Measurements from ENCODE around the gene CCDC138. TPM values are rescaled to one million over a fixed set of nuclear protein-coding genes. Genes with fewer than 3 reads are reported as not detected.

CCDC138 gene
- total RNA-seq, 1 donor from 2014 or later = 4.5 TPM

GRCh38 chr2:108920686-108921085, 134.1 kb downstream of the CCDC138 start:
- Histone ChIP-seq H3K27ac (no peak overlapping the region), H3K4me1 (no peaks in the 10 kb centered on the region), H3K4me3 (no peak overlapping the region), H3K36me3 (no peaks in the 10 kb centered on the region), H3K9me3 (no peaks in the 10 kb centered on the region), H3K27me3 (ENCODE audit: low read depth) (no peaks in the 10 kb centered on the region)
- ATAC-seq (no peak), DNase-seq (no peak)
- intact Hi-C loops (cut with DNase I) = no loop called here
- TF ChIP-seq, protein P1, sequence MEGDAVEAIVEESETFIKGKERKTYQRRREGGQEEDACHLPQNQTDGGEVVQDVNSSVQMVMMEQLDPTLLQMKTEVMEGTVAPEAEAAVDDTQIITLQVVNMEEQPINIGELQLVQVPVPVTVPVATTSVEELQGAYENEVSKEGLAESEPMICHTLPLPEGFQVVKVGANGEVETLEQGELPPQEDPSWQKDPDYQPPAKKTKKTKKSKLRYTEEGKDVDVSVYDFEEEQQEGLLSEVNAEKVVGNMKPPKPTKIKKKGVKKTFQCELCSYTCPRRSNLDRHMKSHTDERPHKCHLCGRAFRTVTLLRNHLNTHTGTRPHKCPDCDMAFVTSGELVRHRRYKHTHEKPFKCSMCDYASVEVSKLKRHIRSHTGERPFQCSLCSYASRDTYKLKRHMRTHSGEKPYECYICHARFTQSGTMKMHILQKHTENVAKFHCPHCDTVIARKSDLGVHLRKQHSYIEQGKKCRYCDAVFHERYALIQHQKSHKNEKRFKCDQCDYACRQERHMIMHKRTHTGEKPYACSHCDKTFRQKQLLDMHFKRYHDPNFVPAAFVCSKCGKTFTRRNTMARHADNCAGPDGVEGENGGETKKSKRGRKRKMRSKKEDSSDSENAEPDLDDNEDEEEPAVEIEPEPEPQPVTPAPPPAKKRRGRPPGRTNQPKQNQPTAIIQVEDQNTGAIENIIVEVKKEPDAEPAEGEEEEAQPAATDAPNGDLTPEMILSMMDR (IDR thresholded peaks at IDR 0.05) = no peak

GRCh38 chr2:108921096-108922030, 134.8 kb downstream of the CCDC138 start:
- no peaks in the 10 kb centered on the region for H3K4me1 ChIP-seq
- no peaks in the 10 kb centered on the region for H3K9me3 ChIP-seq
- H3K4me3 ChIP-seq = no peak overlapping the region
- ATAC-seq (no peak), DNase-seq (no peak)
- H3K36me3 ChIP-seq = no peaks in the 10 kb centered on the region
- TF ChIP-seq, protein P1 (IDR thresholded peaks at IDR 0.05) = no peak
- no peak overlapping the region for H3K27ac ChIP-seq
- no peaks in the 10 kb centered on the region for H3K27me3 ChIP-seq (ENCODE audit: low read depth)
- intact Hi-C loops (cut with DNase I) = no loop called here

DNA sequence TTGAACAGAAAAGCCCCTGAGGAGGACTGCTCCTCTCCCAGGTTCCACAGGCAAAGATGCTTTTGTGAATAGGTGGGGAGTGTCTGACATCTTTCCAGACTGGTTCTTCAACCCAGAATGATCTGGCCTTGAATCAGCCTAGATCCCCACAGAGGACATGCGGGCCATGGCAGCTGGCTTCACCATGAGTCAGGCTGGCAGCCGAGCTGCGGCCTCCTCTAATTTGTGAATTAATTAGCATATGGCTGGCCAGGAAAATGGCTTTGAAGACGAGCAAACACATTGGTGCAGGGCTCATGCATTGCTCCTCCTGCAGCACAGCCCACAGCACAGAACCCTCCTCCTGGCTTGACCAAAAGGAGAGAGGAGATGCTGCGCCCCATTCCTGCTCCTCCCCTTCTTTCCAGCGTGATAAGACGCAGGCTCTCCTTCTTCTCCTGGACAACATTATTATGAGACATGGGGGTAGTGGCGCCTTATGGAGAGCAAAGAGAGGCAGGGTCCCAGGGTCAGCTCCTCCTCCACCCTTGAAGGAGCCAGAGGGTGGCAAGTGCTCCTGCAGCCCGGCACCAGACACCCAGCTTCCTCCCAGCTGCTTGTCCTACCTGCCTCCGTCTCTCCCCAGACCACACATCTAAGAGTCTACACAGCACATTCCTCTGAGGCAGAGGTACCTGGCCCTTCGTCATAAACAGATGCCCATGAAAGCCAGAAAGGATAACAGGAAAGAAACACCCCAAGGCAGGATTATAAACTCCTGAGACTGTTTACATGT, 135.8 kb downstream of the CCDC138 start:
- intact Hi-C loops (cut with DNase I) = no loop called here

GRCh38 chr2:108923019-108923700, 136.6 kb downstream of the CCDC138 start:
- Histone ChIP-seq H3K27me3 (ENCODE audit: low read depth) (no peaks in the 10 kb centered on the region), H3K4me1 (no peaks in the 10 kb centered on the region), H3K4me3 (no peak overlapping the region), H3K36me3 (no peaks in the 10 kb centered on the region), H3K9me3 (no peaks in the 10 kb centered on the region), H3K27ac (no peak overlapping the region)
- TF ChIP-seq, protein P1 (IDR thresholded peaks at IDR 0.05) = no peak
- intact Hi-C loops (cut with DNase I) = no loop called here
- ATAC-seq (peak in 1 of 2 donors; percentile 31), DNase-seq (no peak)

More for the DNA sequence above, 135.8 kb downstream of the CCDC138 start:
- Histone ChIP-seq H3K27ac (no peak overlapping the region), H3K4me1 (no peaks in the 10 kb centered on the region), H3K4me3 (no peak overlapping the region), H3K36me3 (no peaks in the 10 kb centered on the region), H3K27me3 (ENCODE audit: low read depth) (no peaks in the 10 kb centered on the region), H3K9me3 (no peaks in the 10 kb centered on the region)
- ATAC-seq (no peak), DNase-seq (no peak)
- TF ChIP-seq, protein P1 (IDR thresholded peaks at IDR 0.05) = no peak
